Measurements from ENCODE around the gene BAG3. TPM values are rescaled to one million over a fixed set of nuclear protein-coding genes. Genes with fewer than 3 reads are reported as not detected.

Gene BAG3
- total RNA-seq, 6 experiments from 2014 or later: 12.5 to 26.0 (median 18.2) TPM

DNA sequence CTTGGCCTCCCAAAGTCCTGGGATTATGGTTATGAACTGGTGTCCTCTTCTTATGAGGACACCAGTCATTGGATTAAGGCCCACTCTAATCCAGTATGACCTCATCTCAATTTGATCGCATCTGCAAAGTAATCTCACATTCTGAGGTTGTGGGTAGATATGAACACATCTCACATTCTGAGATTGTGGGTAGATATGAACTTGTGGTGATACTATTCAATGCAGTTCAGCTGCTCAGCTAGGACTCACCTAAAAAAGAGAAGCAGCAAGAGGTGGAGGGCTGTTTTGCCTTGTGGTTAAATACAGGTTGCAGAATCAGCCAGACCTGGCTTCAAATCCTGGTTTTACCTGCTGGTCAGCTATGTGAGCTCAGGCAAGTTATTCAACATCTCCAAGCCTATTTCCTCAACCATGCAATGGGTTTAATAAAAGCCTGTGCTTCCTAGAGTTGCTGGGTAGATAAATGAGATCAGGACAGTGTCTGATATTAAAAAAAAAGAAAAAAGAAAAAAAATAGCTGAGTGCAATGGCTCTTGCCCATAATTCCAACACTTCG, 8.5 kb upstream of the BAG3 start:
- Histone ChIP-seq H3K4me1 (peaks cover 0 to 9% (median 3%) of the 10 kb centered on the region in 4 donors), H3K36me3 (no peaks in the 10 kb centered on the region), H3K4me3 (no peak overlapping the region), H3K27ac (no peak overlapping the region), H3K27me3 (no peaks in the 10 kb centered on the region), H3K9me3 (no peaks in the 10 kb centered on the region)
- 65% methylated on average over 2 of the region's 2 CpGs for WGBS (ENCODE audit: insufficient coverage, low coverage, low lambda C conversion rate, missing lambda C conversion rate)
- no peak for DNase-seq
- ATAC-seq: no peak
- TF ChIP-seq POLR2A (IDR thresholded peaks at IDR 0.05): no peak
- TF ChIP-seq, protein P1, sequence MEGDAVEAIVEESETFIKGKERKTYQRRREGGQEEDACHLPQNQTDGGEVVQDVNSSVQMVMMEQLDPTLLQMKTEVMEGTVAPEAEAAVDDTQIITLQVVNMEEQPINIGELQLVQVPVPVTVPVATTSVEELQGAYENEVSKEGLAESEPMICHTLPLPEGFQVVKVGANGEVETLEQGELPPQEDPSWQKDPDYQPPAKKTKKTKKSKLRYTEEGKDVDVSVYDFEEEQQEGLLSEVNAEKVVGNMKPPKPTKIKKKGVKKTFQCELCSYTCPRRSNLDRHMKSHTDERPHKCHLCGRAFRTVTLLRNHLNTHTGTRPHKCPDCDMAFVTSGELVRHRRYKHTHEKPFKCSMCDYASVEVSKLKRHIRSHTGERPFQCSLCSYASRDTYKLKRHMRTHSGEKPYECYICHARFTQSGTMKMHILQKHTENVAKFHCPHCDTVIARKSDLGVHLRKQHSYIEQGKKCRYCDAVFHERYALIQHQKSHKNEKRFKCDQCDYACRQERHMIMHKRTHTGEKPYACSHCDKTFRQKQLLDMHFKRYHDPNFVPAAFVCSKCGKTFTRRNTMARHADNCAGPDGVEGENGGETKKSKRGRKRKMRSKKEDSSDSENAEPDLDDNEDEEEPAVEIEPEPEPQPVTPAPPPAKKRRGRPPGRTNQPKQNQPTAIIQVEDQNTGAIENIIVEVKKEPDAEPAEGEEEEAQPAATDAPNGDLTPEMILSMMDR (IDR thresholded peaks at IDR 0.05): no peak
- intact Hi-C loops (cut with DNase I): no loop called here

DNA sequence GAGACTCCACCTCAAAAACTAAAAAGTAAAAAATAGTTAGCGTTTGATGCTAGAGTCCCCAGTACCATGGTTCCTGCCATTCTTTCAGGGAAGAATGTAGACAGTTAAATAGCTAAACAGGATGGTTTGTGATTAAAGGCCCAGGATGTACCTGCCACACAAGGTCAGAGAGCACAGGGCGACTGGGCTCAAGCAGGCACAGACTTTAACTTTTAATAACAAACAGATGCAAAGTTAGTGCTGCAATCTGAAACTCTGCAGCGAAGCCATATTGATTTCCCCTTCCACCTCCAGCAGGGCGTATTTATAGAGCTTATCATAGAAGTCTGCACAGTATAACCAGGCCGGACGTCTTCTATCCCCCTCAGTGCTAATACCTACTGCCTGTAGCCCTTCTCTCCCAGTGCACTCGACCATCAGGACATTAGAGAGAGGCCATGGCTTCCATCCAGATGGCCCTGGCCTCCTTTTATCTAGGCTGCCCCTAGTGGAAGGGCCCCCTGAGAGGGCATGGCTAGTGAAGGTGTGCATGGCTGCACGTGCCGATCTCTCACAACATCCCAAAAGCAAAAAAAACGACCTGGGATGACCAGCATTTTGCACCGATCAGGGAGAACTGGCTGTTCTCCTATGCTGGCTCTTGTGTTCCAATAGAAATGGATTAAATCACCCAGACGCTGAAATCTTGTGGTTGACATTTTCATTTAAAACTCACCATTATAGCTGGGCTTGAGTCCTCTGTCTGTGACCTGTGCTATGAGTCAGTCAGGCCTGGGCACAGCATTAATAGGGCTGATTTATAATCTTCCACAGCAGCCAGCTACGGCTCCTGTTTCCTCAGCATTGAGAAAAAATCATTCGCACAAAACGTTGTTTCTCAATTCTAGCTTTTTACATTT, 7.6 kb upstream of the BAG3 start:
- intact Hi-C loops (cut with DNase I): no loop called here
- Histone ChIP-seq H3K36me3 (no peaks in the 10 kb centered on the region), H3K4me3 (no peak overlapping the region), H3K4me1 (peaks cover 0 to 9% (median 3%) of the 10 kb centered on the region in 4 donors), H3K27ac (no peak overlapping the region), H3K9me3 (no peaks in the 10 kb centered on the region), H3K27me3 (no peaks in the 10 kb centered on the region)
- ATAC-seq (peak in 3 of 4 donors; percentile 19 to 61 (median 40)), DNase-seq (no peak)
- no peak for TF ChIP-seq POLR2A (IDR thresholded peaks at IDR 0.05)
- TF ChIP-seq, protein P1 (IDR thresholded peaks at IDR 0.05): no peak
- 54% methylated on average over 13 of the region's 15 CpGs for WGBS (ENCODE audit: insufficient coverage, low coverage, low lambda C conversion rate, missing lambda C conversion rate)

- TF ChIP-seq, protein P1 (IDR thresholded peaks at IDR 0.05): no peak
- TF ChIP-seq POLR2A (IDR thresholded peaks at IDR 0.05): no peak
- no peaks in the 10 kb centered on the region for H3K9me3 ChIP-seq
- DNase-seq: no peak
- no peak overlapping the region for H3K27ac ChIP-seq
- ATAC-seq: no peak
- H3K4me3 ChIP-seq: no peak overlapping the region
- no peaks in the 10 kb centered on the region for H3K27me3 ChIP-seq
- intact Hi-C loops (cut with DNase I): no loop called here
- H3K4me1 ChIP-seq: peaks cover 0 to 9% (median 3%) of the 10 kb centered on the region in 4 donors
- WGBS (ENCODE audit: insufficient coverage, low coverage, low lambda C conversion rate, missing lambda C conversion rate): 76% methylated on average over 12 of the region's 15 CpGs
- no peaks in the 10 kb centered on the region for H3K36me3 ChIP-seq
Observed at GRCh38 chr10:119644205-119644814, 6.9 kb upstream of the BAG3 start.

DNA sequence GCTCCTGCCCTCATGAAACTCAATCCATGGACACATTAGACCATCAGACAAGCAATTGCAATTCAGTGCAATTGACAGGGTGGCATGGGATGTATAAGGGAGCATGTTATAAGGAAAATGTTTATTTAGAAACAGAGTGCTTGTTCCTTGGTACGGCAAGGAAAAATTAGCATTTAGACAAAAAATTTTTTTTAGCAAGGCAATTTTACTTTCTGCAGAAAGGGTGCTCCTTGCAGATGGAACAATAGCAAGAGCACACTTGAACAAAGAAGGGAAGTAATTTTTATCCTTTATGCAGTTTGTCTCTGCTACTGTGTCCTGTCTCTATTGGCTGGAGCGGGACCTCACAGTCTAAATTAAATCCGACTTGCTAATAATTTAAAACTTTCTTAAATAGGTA, 6.2 kb upstream of the BAG3 start:
- WGBS (ENCODE audit: insufficient coverage, low coverage, low lambda C conversion rate, missing lambda C conversion rate): 90% methylated on average over 3 of the region's 3 CpGs
- H3K27me3 ChIP-seq: no peaks in the 10 kb centered on the region
- no peak overlapping the region for H3K27ac ChIP-seq
- ATAC-seq (no peak), DNase-seq (no peak)
- H3K9me3 ChIP-seq: no peaks in the 10 kb centered on the region
- H3K4me3 ChIP-seq: no peak overlapping the region
- TF ChIP-seq POLR2A (IDR thresholded peaks at IDR 0.05): no peak
- TF ChIP-seq, protein P1 (IDR thresholded peaks at IDR 0.05): no peak
- H3K4me1 ChIP-seq: peaks cover 0 to 9% (median 3%) of the 10 kb centered on the region in 4 donors
- intact Hi-C loops (cut with DNase I): no loop called here
- no peaks in the 10 kb centered on the region for H3K36me3 ChIP-seq

Data from right lobe of liver (tissue), 6 donors.